Omental fat pad (tissue), 4 donors: ENCODE data around the gene AUTS2. TPM values are rescaled to one million over a fixed set of nuclear protein-coding genes. Genes with fewer than 3 reads are reported as not detected.

Experiments used
- ATAC-seq: fragments of 150-250 bp; one replicate; pipeline ENCODE4 v1.9.1; 2016; ENCODE audit warnings: mild to moderate bottlenecking, moderate library complexity; ENCODE audit not compliant: low FRiP score
- DNase-seq: peaks from one replicate; pipeline ENCODE4 v3.0.0-alpha.2; 2019; ENCODE audit warnings: low spot score
- total RNA-seq, 4 donors: library from RNA; depleted of rRNA; stranded (reverse); fragments of >200 nt; gene quantifications; one replicate each; pipeline ENCODE4 v1.1.0, GENCODE V29; 2016
- TF ChIP-seq, protein P1 (sequence below), 3 donors: fragments of 450-650 bp; IDR thresholded peaks; one replicate each; pipeline ENCODE4 v1.5.1; 2016 to 2017; ENCODE audit warnings: antibody characterized with exemption in 3 of 3, mild to moderate bottlenecking in 3 of 3, moderate library complexity in 2 of 3

AUTS2 gene
- total RNA-seq, 4 donors from 2014 or later: 13.2 to 27.0 (median 21.2) TPM

DNA sequence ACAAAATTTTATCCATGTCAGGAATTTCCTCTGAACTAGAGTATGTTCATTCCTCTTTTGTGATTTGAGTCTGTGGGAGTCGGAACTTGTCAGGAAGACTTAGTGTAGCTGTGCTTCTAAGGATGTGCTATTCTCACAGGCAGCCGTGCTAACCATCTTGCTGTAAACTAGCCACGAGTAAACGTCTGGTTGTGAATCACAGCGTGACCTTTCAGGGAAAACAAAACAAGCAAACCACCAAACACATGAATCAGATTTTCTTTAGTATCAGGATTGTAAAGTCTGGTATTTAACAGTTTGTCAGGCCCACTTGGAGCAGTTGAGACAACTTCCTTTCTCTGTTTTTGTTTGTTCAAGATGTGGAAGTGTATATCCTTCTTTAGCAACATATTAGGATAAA lies 32.0 kb downstream of the AUTS2 start:
- DNase-seq: no peak
- ATAC-seq: peak; percentile 73
- TF ChIP-seq, protein P1, sequence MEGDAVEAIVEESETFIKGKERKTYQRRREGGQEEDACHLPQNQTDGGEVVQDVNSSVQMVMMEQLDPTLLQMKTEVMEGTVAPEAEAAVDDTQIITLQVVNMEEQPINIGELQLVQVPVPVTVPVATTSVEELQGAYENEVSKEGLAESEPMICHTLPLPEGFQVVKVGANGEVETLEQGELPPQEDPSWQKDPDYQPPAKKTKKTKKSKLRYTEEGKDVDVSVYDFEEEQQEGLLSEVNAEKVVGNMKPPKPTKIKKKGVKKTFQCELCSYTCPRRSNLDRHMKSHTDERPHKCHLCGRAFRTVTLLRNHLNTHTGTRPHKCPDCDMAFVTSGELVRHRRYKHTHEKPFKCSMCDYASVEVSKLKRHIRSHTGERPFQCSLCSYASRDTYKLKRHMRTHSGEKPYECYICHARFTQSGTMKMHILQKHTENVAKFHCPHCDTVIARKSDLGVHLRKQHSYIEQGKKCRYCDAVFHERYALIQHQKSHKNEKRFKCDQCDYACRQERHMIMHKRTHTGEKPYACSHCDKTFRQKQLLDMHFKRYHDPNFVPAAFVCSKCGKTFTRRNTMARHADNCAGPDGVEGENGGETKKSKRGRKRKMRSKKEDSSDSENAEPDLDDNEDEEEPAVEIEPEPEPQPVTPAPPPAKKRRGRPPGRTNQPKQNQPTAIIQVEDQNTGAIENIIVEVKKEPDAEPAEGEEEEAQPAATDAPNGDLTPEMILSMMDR (IDR thresholded peaks at IDR 0.05): no peak

DNA sequence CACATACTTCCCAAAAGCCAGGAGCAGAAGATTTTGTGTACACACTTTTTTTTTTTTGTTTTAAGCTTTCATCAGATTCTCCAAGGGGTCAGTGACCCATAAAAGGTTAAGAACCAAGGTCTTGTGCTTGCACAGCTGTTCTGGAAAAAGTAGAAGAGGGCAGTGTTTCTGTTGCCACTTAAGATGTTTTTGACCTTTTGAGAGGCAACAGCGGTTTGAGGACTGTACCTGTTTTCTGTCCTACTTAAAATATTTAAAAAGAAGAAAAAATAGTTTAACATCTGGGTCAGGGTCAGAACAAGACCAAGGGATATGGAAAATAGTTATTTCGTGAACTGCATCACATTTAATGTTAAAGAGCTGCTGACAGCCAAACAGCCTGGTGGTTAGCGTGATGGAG lies 32.9 kb downstream of the AUTS2 start:
- ATAC-seq: no peak
- TF ChIP-seq, protein P1 (IDR thresholded peaks at IDR 0.05): no peak

DNA sequence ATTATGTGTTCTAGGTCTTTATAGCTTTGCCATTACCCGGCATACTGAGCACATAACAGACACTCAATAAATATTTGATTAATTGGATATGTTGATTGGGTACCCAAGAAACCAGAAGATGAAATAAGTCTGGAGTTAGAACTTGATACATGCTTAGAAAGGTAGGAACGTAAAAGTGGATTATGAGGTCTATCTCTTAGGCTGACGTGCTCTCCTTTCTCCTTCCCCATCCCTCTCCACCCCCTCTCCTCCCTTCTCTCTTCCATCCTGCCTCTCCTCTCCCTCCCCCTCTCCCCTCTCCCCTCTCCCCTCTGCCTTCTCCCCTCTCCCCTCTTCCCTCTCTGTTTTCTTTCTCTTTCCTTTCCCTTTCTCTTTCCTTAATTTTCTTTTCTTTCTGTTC lies 34.0 kb downstream of the AUTS2 start:
- DNase-seq (no peak), ATAC-seq (no peak)
- TF ChIP-seq, protein P1 (IDR thresholded peaks at IDR 0.05): no peak

More for the DNA sequence above, 32.9 kb downstream of the AUTS2 start:
- no peak for DNase-seq

DNA sequence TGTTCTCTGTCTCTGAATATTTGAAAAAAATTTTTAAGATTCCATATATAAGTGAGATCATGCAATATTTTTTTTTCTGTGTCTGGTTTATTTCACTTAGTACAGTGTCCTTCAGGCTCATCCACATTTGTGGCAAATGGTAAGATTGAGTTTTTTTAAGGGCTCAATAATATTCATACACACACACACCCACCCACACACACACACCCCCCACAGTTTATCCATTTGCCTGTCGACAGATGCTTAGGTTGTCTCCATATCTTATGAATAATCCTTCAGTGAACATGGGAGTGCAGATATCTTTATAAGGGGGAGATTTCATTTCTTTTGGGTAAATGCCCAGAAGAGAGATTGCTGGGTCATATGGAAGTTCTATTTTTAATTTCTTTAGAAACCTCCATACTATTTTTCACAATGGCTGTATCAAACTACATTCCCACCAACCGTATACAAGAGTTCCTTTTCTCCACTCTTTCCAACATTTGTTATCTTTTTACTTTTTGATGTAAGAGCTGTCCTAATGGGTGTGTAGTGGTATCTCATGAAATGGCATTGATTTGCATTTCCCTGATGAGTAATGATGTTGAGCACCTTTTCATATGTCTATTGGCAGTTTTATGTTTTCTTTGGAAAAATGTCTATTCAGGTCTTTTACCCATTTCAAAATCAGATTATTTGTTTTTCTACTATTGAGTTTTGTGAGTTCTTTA lies 35.0 kb downstream of the AUTS2 start:
- no peak for ATAC-seq
- DNase-seq: no peak
- TF ChIP-seq, protein P1 (IDR thresholded peaks at IDR 0.05): no peak

DNA sequence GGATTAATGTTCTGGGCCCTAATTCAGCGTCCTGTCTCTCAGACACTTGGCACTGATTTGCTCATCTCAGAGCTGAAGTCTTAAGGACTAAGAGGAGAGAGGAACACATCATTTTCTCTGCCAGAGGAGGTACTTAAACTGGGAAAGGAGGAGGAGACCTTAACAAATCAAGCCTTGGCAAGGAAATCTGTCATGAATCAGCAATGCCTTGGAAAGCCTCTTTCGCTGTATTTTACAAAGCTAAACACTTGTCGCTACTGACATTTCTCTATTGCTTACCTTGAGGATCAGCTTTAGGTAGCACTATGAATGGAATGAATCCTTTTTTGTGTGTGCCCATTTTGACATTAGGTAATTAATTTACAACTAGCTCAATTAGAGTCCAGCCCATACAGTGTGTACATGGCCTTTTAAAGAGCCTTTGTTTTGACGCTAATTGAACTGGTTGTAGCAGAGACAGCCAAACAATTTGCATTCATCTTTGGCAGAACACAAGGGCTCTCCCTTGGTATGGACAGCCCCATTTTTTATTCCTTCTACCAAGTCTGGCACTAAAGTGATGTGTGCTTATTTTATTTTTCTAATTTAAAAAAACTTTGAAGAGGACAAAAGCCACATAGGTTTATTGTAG lies 37.4 kb downstream of the AUTS2 start:
- TF ChIP-seq, protein P1 (IDR thresholded peaks at IDR 0.05): no peak
- peak; percentile 73 for ATAC-seq
- DNase-seq: no peak

DNA sequence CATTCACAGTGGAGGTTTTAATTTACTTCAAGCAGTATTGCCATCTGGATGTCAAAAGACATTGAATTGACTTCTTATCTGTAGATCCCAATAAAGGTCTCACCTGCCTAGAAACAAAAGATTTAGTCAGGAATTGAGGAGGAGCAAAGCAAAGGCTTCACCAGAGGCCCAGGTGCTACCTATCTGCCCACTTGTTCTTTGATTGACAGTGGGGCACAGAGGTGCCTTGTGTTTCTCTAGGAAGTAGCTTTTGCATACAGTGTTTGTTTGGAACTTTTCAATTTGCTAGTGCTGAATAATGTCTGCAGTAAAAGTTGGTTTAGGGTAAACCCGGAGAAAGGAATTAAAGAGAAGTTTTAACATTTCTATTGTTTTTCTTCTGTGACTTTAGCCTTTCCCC lies 40.4 kb downstream of the AUTS2 start:
- TF ChIP-seq, protein P1 (IDR thresholded peaks at IDR 0.05): no peak
- ATAC-seq (no peak), DNase-seq (no peak)

DNA sequence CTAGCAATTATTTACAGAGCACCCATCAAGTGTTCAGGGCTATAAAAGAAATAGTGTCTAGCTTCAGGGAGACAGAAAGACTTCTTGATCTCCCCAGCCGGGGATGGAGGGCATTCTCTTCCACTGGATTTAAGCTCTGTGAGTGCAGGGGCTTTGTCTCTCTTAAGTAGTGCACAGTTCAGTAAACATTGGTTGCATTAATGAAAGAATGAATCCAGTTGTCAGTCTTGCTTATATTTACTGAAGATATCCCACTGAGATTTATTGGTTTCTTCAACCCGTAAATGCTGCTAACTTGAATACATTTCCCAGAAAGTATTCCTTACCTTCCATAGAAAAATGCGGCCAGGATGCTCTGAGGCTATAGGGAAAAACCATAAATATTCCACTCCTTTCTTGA lies 41.9 kb downstream of the AUTS2 start:
- TF ChIP-seq, protein P1 (IDR thresholded peaks at IDR 0.05): no peak
- no peak for DNase-seq
- ATAC-seq: no peak
